ENCODE measurements around the gene SUN1.

DNA sequence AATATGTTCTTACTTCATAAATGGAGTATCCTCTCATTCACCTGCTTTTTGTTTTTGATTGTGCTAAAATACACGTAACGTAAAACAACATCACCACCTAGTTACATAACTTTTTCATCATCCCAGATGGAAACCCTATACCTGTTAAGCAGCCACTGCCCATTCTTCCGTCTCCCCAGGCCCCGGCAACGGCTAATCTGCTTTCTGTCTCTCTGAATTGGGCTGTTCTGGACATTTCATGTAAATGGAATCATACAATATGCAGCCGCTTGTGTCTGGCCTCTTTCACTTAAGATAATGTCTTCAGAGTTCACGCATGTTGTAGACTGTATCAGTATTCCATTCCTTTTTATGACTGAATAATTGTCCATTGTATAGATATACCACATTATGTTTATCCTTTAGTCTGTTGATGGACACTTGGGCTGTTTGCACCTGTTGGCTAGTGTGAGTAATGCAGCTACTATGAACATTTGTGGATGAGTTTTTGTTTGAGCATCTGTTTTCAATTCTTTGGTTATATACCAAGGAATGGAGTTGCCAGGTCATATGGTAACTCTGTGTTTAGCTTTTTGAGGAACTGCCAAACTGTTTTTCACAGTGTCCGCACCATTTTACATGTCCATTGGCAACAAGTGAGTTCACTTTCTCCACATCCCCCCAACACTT is 14.1 kb upstream of the SUN1 start:
- TF ChIP-seq NRF1 (IDR thresholded peaks at IDR 0.05; ENCODE audit: low read depth, low read length) (no peak), EZH2 (IDR thresholded peaks at IDR 0.05; ENCODE audit: low read depth, low read length, severe bottlenecking) (no peak), JUN (IDR thresholded peaks at IDR 0.05; ENCODE audit: low read depth, low read length) (no peak), CHD2 (IDR thresholded peaks at IDR 0.05; ENCODE audit: low read length) (no peak), SIN3A (conservative IDR thresholded peaks at IDR 0.05 in 1 of 2, IDR thresholded peaks at IDR 0.05 in 1 of 2; ENCODE audit: low read depth in 1 of 2, low read length in 2 of 2) (no peak), RAD21 (IDR thresholded peaks at IDR 0.05 in 1 of 2, conservative IDR thresholded peaks at IDR 0.05 in 1 of 2; ENCODE audit: low read depth in 2 of 2, low read length in 2 of 2) (no peak), POLR2A (IDR thresholded peaks at IDR 0.05; ENCODE audit: control extremely low read depth in 1 of 2, low read depth in 2 of 2, low read length in 2 of 2) (no peak)
- TF ChIP-seq, protein P1, sequence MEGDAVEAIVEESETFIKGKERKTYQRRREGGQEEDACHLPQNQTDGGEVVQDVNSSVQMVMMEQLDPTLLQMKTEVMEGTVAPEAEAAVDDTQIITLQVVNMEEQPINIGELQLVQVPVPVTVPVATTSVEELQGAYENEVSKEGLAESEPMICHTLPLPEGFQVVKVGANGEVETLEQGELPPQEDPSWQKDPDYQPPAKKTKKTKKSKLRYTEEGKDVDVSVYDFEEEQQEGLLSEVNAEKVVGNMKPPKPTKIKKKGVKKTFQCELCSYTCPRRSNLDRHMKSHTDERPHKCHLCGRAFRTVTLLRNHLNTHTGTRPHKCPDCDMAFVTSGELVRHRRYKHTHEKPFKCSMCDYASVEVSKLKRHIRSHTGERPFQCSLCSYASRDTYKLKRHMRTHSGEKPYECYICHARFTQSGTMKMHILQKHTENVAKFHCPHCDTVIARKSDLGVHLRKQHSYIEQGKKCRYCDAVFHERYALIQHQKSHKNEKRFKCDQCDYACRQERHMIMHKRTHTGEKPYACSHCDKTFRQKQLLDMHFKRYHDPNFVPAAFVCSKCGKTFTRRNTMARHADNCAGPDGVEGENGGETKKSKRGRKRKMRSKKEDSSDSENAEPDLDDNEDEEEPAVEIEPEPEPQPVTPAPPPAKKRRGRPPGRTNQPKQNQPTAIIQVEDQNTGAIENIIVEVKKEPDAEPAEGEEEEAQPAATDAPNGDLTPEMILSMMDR (IDR thresholded peaks at IDR 0.05; ENCODE audit: control extremely low read depth in 1 of 3, insufficient read depth in 1 of 3, low read depth in 1 of 3, low read length in 3 of 3) = peak in 2 of 3 experiments; percentile 4 to 41; a peak in 2 of 4 replicates
- TF ChIP-seq, protein P2, sequence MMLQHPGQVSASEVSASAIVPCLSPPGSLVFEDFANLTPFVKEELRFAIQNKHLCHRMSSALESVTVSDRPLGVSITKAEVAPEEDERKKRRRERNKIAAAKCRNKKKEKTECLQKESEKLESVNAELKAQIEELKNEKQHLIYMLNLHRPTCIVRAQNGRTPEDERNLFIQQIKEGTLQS (IDR thresholded peaks at IDR 0.05; ENCODE audit: insufficient read depth, low read depth, low read length) = no peak
